GM12801 (cell line): ENCODE data around the gene CSK.

Experiments
- TF ChIP-seq, protein P1 (sequence below): IDR thresholded peaks from one replicate; pipeline ENCODE4 v1.5.1; 2011; ENCODE audit warnings: control low read depth; ENCODE audit not compliant: insufficient read length; ENCODE audit errors: extremely low read depth

CSK gene

DNA sequence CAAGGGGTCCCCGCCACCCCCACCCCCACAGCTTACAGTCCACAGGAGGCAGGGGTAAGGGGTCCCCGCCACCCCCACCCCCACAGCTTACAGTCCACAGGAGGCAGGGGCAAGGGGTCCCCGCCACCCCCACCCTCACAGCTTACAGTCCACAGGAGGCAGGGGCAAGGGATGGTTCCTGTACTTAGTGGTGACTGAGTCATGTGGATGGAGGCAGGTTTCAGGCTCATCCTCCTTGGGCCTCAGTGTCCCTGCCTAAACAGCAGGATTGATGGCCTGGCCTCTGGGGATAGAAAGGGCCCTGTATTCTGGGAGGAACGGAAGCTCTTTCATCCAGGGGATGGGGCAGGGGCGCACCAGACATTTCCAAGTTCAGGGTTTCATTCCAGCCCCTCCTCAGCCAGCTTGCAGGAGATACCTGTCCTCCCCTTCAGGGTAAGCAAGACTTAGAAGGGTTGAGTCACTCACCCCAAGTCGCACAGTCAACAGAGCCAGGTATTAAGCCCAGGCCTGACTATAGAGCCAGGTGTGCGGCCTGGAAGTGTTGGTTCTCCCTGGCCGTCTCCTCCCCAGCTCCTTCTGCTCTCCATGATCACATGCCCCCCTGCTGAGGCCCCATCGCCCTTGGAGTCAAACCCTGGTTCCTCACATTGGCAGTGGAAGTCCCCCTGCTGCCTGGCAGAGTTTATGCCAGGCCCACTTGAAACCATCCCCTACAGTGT, 12.5 kb downstream of the CSK start:
- TF ChIP-seq, protein P1, sequence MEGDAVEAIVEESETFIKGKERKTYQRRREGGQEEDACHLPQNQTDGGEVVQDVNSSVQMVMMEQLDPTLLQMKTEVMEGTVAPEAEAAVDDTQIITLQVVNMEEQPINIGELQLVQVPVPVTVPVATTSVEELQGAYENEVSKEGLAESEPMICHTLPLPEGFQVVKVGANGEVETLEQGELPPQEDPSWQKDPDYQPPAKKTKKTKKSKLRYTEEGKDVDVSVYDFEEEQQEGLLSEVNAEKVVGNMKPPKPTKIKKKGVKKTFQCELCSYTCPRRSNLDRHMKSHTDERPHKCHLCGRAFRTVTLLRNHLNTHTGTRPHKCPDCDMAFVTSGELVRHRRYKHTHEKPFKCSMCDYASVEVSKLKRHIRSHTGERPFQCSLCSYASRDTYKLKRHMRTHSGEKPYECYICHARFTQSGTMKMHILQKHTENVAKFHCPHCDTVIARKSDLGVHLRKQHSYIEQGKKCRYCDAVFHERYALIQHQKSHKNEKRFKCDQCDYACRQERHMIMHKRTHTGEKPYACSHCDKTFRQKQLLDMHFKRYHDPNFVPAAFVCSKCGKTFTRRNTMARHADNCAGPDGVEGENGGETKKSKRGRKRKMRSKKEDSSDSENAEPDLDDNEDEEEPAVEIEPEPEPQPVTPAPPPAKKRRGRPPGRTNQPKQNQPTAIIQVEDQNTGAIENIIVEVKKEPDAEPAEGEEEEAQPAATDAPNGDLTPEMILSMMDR = no peak

- TF ChIP-seq, protein P1 = no peak
Observed at GRCh38 chr15:74794970-74795349, 13.1 kb downstream of the CSK start.

GRCh38 chr15:74795966-74796625, 14.2 kb downstream of the CSK start:
- TF ChIP-seq, protein P1 = no peak

GRCh38 chr15:74798388-74799254, 16.7 kb downstream of the CSK start:
- TF ChIP-seq, protein P1 = no peak

DNA sequence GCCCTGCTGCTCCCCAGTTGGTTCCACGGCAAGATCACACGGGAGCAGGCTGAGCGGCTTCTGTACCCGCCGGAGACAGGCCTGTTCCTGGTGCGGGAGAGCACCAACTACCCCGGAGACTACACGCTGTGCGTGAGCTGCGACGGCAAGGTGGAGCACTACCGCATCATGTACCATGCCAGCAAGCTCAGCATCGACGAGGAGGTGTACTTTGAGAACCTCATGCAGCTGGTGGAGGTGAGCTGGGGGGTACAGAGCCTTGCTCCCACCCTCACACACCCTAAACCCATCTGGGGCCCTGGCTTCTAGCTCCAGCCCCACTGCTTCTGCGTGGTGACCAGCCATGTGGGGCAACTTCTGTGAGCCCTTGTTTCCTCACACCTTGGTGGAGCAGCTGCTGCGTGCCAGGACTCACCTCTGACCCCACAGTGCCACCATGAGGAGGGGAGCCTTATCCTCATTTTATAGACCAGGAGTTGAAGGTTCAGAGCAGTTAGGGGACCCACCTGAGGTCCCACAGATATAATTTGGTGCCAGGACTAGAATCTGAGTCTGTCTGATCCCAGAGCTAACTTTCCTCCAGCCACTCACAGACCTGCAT, 17.5 kb downstream of the CSK start:
- TF ChIP-seq, protein P1 = no peak

DNA sequence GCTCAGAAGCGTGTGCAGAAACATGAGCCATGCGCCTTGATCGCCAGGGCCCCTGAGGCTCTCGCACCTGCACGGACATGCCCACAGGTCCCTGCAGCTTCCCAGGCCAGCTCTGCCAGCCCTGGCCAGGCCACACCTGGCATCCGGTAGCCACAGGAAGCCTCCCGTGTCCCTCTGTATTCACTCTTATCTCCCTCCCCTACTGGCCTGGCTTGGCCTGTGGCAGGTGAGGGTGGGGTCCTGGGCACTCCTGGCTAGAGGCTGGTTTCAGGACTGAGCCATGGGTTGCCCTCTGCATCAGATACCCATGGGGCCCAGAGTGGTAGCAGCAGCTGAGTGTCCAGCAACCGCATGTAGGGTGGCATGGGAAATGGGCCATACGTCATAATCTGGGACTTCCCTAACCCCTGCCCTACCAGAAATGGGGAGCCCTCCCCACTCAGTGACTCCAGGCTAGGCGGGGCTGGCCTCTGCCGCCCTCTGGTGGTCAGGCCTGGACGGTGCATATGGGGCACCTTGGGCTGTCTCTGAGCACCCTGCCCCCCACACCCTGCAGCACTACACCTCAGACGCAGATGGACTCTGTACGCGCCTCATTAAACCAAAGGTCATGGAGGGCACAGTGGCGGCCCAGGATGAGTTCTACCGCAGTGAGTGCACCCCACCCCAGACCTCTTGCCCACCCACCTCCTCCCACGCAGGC, 18.1 kb downstream of the CSK start:
- TF ChIP-seq, protein P1 = peak; percentile 22
